B cell (primary cell): ENCODE data around the gene ICAM5. TPM values are rescaled to one million over a fixed set of nuclear protein-coding genes. Genes with fewer than 3 reads are reported as not detected.
A peak's percentile ranks its signal among the peaks of the same experiment; 100 is the strongest.

Experiments
- ATAC-seq: fragments of 200-7000 bp; cut with Tn5 transposase; one replicate; pipeline ENCODE4 v1.10.0; 2021; ENCODE audit warnings: low read depth, mild to moderate bottlenecking, moderate number of reproducible peaks, moderate library complexity
- CTCF ChIA-PET: fragments of 350-600 bp; sonication (Branson Sonifier 250); formaldehyde crosslinking; loops from one replicate; lab custom pipeline; 2021; ENCODE audit warnings: antibody characterized with exemption, inconsistent platforms; lab: Charles Lee
- POLR2A ChIA-PET: fragments of 350-600 bp; sonication (Branson Sonifier 250); formaldehyde crosslinking; loops from one replicate; lab custom pipeline; 2021; ENCODE audit warnings: antibody characterized with exemption; lab: Charles Lee
- DNase-seq: peaks from one replicate; pipeline ENCODE4 v3.0.0; 2013
- H2AFZ ChIP-seq: 2 replicates; pipeline ENCODE4 v1.6.1; 2012; ENCODE audit warnings: mild to moderate bottlenecking, low read depth, low read length; ENCODE audit not compliant: insufficient read depth, poor library complexity, severe bottlenecking
- H3K27ac ChIP-seq, 2 donors: 1 replicate in 1 of 2; 2 replicates in 1 of 2; pipeline ENCODE4 v1.5.1; 2012 to 2013; ENCODE audit warnings: low read length in 2 of 2, mild to moderate bottlenecking in 2 of 2, moderate library complexity in 1 of 2
- H3K27me3 ChIP-seq, 4 experiments: fragments of 200-600 bp in 1 of 4; sonication (generic) in 1 of 4; replicated peaks in 1 of 4; 1 replicate in 2 of 4; 2 replicates in 2 of 4; pipeline versions ENCODE4 v1.6.1 to v1.7.0; 2013 to 2016; ENCODE audit warnings: low read length in 3 of 4, mild to moderate bottlenecking in 2 of 4, mixed read lengths in 1 of 4, moderate library complexity in 1 of 4; ENCODE audit not compliant: insufficient read depth in 4 of 4, control insufficient read depth in 3 of 4; ENCODE audit errors: control extremely low read depth in 1 of 4
- H3K36me3 ChIP-seq, 2 experiments: replicated peaks in 1 of 2; 1 replicate in 1 of 2; 2 replicates in 1 of 2; pipeline versions ENCODE4 v1.6.1 to v1.7.1; 2013; ENCODE audit warnings: low read length in 1 of 2; ENCODE audit not compliant: insufficient read depth in 2 of 2, control insufficient read depth in 1 of 2; ENCODE audit errors: control extremely low read depth in 1 of 2, extremely low read depth in 1 of 2
- H3K4me1 ChIP-seq, 2 donors: fragments of 200-600 bp in 1 of 2; sonication (generic) in 1 of 2; 1 replicate in 1 of 2; 2 replicates in 1 of 2; pipeline versions ENCODE4 v1.5.1 to v1.6.1; 2013 to 2017; ENCODE audit warnings: low read length in 2 of 2; ENCODE audit not compliant: control insufficient read depth in 2 of 2, insufficient read depth in 2 of 2
- H3K4me2 ChIP-seq: replicated peaks from 2 replicates; pipeline ENCODE3; 2012; ENCODE audit warnings: mild to moderate bottlenecking, low read depth, low read length; ENCODE audit not compliant: poor library complexity, severe bottlenecking
- H3K4me3 ChIP-seq, 5 experiments: fragments of 200-600 bp in 1 of 5; sonication (generic) in 1 of 5; 1 replicate in 3 of 5; 2 replicates in 2 of 5; pipeline versions ENCODE4 v1.5.1 to v1.7.0; 2011 to 2016; ENCODE audit warnings: low read length in 4 of 5, mild to moderate bottlenecking in 4 of 5, low read depth in 2 of 5, control low read depth in 1 of 5, moderate library complexity in 1 of 5; ENCODE audit not compliant: insufficient read depth in 1 of 5; ENCODE audit errors: control extremely low read depth in 1 of 5, extremely low read depth in 1 of 5
- H3K79me2 ChIP-seq: fragments of 200-600 bp; sonication (generic); one replicate; pipeline ENCODE4 v1.6.0; 2016; ENCODE audit warnings: low read length; ENCODE audit not compliant: control insufficient read depth, insufficient read depth
- H3K9ac ChIP-seq: fragments of 200-600 bp; sonication (generic); 2 replicates; pipeline ENCODE4 v1.6.1; 2017; ENCODE audit warnings: mild to moderate bottlenecking, low read length, moderate library complexity
- H3K9me3 ChIP-seq, 3 donors: one replicate each; pipeline versions ENCODE4 v1.6.1 to v1.7.1; 2013; ENCODE audit warnings: low read length in 2 of 3; ENCODE audit not compliant: control insufficient read depth in 2 of 3, insufficient read depth in 1 of 3; ENCODE audit errors: control extremely low read depth in 1 of 3
- H4K20me1 ChIP-seq: 2 replicates; pipeline ENCODE4 v1.6.0; 2012; ENCODE audit warnings: mild to moderate bottlenecking, low read length; ENCODE audit not compliant: insufficient read depth, control insufficient read depth, poor library complexity, severe bottlenecking
- H3K27ac Mint-ChIP-seq: one replicate; pipeline ENCODE4 v1.8.0; 2021; ENCODE audit warnings: mixed read lengths
- H3K27me3 Mint-ChIP-seq: one replicate; pipeline ENCODE4 v1.8.0; 2021; ENCODE audit warnings: mixed read lengths
- H3K4me1 Mint-ChIP-seq: one replicate; pipeline ENCODE4 v1.8.0; 2021; ENCODE audit warnings: mixed read lengths
- H3K4me3 Mint-ChIP-seq: one replicate; pipeline ENCODE4 v1.8.0; 2021; ENCODE audit warnings: mixed read lengths
- H3K9me3 Mint-ChIP-seq: one replicate; pipeline ENCODE4 v1.8.0; 2022; ENCODE audit warnings: mixed read lengths; ENCODE audit not compliant: insufficient read depth
- CTCF ChIP-seq: fragments of 200-600 bp; IDR thresholded peaks from one replicate; pipeline ENCODE4 v1.8.0; 2022; ENCODE audit warnings: antibody characterized with exemption, mild to moderate bottlenecking
- EZH2 ChIP-seq: IDR thresholded peaks from 2 replicates; pipeline ENCODE4 v1.6.1; 2012; ENCODE audit warnings: borderline replicate concordance, low read depth, mild to moderate bottlenecking, moderate library complexity, low read length; ENCODE audit not compliant: insufficient read depth, poor library complexity, severe bottlenecking
- WGBS: methylation state at CpG from one replicate; pipeline ENCODE4 v1.1.5; 2013; ENCODE audit warnings: missing lambda C conversion rate; ENCODE audit not compliant: insufficient coverage; 5-methylcytosine and 5-hydroxymethylcytosine counted together
- intact Hi-C: fragments of 100-400 bp; cut with micrococcal nuclease; formaldehyde crosslinking; loops from one replicate; pipeline ENCODE4 v1.10.0; 2022
- polyA plus RNA-seq: library from polyadenylated mRNA; depleted of rRNA; stranded (reverse); fragments of >200 nt; gene quantifications from 2 replicates; pipeline ENCODE4 v1.2.3, GENCODE V29; 2012
- total RNA-seq, 2 donors: library from RNA; stranded (reverse); fragments of 120-200 nt in 1 of 2; gene quantifications; 1 replicate in 1 of 2; 2 replicates in 1 of 2; pipeline versions ENCODE4 v1.2.3 to v1.2.4, GENCODE V29; 2013 to 2022

ICAM5 gene
- total and polyA plus RNA-seq, 2 donors (not counting 1 experiment from before 2014, with no cell fraction given): 0.54 TPM; not detected in 1

- ATAC-seq (no peak), DNase-seq (peak; percentile 60)
- peak overlapping the region; percentile 64 for H3K9ac ChIP-seq
- Mint-ChIP-seq H3K4me1 (peaks cover 79% of the 10 kb centered on the region), H3K4me3 (peak overlapping the region; percentile 87), H3K27ac (peak overlapping the region; percentile 65), H3K9me3 (no peaks in the 10 kb centered on the region), H3K27me3 (peaks cover 41% of the 10 kb centered on the region)
- H3K4me3 ChIP-seq: peak overlapping the region in 4 of 5 experiments; percentile 38 to 63 (median 46)
- intact Hi-C loops: no loop called here
- H3K4me1 ChIP-seq: peaks cover 92 to 95% of the 10 kb centered on the region in 2 donors
- WGBS: 2% methylated on average over 30 of the region's 30 CpGs
- peaks cover 0 to 86% (median 60%) of the 10 kb centered on the region in 4 experiments for H3K27me3 ChIP-seq
- H3K36me3 ChIP-seq: peaks cover 1 to 8% of the 10 kb centered on the region in 2 experiments
- TF ChIP-seq CTCF: no peak
- TF ChIP-seq EZH2: peak; percentile 31
- H3K79me2 ChIP-seq: no peaks in the 10 kb centered on the region
- CTCF ChIA-PET: interaction anchor here (1.2 to 8.5 kb wide), 5 partner anchors 19 to 122 kb away, joined by 3 to 116 read pairs (median 6); partner anchors contain the start of gene ICAM1
- peak overlapping the region; percentile 96 for H3K4me2 ChIP-seq
- H3K27ac ChIP-seq: no peak overlapping the region
- H3K9me3 ChIP-seq: peaks cover 0 to 69% (median 0%) of the 10 kb centered on the region in 3 donors
- peaks cover 29% of the 10 kb centered on the region for H4K20me1 ChIP-seq
- POLR2A ChIA-PET: interaction anchor here (1.1 to 5.4 kb wide), 2 partner anchors 10 to 20 kb away, joined by 3 to 27 read pairs; partner anchors contain the start of gene ICAM1
- peak overlapping the region; percentile 66 for H2AFZ ChIP-seq
Observed at GRCh38 chr19:10290357-10290875, 664 bp downstream of the ICAM5 start.
